HG03280 (cell line): ENCODE results near the gene CCDC201.
"Not testable (repeated sequence)": the region's sequence is repeated elsewhere in the genome, so short reads cannot be mapped to it uniquely, and the experiment has no call there.

ENCODE experiments used
- ATAC-seq: cut with Tn5 transposase; IDR thresholded peaks from one replicate; pipeline ENCODE4 v1.9.1; 2021; ENCODE audit warnings: mild to moderate bottlenecking, moderate library complexity; ENCODE audit not compliant: unreplicated experiment

Gene CCDC201

DNA sequence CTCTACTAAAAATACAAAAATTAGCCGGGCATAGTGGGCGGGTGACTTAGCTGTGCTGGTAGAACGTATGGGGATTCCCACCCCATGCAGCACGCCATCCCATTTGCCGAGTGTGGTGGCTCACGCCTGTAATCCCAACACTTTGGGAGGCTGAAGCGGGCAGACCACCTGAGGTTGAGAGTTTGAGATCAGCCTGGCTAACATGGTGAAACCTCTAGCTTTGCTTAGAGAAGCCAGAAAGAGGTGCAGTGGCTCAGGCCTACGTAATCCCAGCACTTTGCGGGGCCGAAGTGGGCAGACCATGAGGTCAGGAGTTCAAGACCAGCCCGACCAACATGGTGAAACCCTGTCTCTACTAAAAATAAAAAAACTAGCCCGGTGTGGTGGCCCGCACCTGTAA is 45.2 kb downstream of the CCDC201 start:
- not testable (repeated sequence) for ATAC-seq

DNA sequence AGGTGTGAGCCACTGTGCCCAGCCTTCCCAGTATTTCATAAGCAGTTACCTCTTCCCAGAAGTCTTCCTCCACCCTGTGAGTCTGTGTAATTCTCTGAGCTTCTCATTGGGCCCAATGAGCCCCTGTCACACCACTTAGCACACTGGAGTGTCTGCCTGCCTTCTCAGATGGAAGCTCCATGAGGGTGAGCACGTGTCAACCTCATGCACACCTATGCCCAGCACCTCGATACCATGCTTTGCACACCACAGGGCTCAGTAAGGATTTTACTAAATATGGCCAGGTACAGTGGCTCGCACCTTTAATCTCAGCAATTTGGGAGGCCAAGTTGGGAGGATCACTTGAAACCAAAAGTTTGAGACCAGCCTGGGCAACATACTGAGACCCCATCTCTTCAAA is 46.3 kb downstream of the CCDC201 start:
- not testable (repeated sequence) for ATAC-seq

DNA sequence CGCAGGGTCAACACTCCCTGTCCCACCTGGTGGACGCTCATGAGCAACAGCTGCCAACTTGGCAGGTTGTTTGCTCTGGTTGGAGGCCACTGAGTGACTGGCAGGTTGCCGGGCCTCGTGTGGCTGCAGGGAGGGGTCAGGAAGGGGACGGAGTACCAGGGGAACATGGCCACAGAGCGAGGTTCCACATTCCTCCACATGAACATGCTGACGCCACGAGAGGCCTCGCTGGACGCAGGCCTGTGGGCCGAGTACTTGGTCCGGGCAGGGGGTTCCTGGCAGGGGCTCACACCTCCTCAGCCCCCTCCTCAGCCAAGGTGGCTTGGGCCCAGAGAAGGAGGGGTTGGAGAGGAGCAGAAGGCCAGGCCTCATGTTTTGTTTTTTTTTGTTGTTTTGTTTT is 54.1 kb downstream of the CCDC201 start:
- not testable (repeated sequence) for ATAC-seq

DNA sequence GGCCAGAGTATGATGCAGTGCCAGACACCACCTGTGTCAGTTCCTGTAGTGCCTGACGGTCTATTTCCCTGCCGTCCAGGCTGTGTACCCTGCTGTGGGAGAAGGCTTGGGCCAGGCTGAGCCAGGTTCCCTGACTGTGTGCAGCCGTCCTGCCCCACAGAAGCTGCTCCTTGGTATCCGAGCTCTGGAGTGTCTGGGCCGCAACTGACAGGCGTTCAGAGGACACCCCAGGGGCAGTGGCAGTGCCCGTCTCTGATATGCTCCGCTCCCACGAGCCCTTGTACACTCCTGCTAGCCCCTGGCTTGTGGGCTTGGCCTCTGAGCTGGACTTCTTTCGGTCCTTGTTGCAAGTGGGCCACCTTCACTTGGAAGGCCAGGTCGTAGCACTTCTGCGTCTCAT is 55.0 kb downstream of the CCDC201 start:
- ATAC-seq = not testable (repeated sequence)

DNA sequence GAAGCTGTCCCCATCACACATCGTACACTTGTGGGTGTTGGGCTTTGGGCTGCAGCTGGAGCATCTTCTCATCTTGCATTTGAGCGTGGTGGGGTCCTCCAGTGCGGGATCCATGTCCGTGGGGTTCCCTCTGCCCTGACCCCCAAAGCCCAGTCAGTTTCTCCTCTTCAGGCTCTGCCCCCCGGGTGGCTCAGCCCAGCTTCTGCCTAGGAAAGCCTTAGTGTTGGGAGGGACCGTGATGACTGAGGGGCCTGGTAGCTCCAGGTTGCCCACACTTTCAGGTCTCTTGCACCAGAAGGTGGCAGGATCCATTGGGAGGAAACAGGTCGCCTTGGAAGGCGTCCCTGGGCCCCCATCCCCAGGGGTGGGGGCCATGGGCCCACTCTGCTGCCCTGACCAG is 55.9 kb downstream of the CCDC201 start:
- ATAC-seq = not testable (repeated sequence)

DNA sequence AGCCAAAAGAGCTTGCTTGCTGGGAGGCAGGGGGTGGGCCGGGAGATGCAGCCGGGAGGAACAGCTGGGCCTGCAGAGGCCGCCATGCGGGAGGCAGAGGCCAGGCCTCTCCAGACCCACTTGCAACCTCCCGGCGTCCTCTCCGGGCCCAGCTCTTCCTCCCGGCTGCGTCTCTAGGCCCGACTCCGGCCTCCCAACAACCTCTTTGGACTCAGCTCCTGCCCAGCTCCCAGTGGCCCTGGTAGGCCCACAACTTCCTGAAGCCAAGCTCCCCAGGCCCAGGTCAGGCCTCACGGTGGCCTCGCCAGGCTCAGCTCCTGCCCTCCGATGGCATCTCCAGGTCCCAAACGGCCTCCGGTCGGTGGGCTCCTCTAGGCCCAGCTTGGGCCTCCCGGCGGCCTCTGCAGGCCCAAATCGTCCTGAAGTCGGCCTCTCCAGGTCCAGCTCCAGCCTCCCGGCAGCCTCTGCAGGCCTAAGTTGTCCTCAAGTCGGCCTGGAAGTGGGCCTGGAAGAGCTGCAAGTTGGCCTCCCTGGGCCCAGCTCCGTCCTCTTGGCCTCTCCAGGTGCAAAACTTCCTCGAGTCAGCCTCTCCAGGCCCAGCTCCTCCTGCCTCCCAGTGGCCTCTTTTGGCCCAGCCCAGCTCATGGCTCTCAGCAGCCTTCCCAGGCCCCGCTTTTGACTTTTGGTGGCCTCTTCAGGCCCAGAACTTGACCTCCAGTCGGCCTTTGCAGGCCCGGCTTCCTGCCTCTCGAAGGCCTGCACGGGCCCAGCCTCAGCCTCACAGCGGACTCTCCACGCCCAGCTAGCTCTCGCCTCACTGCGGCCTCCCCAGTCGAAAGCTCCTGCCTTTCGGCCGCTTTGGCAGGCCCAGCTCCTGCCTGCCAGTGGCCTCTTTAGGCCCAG is 58.4 kb downstream of the CCDC201 start:
- ATAC-seq = not testable (repeated sequence)

DNA sequence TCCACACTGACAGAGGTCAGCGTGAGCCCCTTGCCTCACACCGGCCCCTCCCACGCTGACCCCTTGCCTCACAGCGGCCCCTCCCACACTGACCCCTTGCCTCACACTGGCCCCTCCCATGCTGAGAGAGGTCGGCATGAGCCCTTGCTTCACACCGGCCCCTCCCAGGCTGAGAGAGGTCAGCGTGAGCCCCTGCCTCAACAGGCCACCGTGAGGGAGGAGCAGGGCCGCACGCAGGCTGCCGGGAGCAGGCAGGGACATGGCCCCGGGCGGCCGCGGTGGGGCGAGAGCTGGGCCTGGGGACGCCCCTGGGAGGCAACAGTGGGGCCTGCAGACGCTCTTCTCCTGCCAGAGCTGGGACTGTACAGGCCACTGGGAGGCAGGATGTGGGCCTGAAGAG is 59.1 kb downstream of the CCDC201 start:
- ATAC-seq = not testable (repeated sequence)

DNA sequence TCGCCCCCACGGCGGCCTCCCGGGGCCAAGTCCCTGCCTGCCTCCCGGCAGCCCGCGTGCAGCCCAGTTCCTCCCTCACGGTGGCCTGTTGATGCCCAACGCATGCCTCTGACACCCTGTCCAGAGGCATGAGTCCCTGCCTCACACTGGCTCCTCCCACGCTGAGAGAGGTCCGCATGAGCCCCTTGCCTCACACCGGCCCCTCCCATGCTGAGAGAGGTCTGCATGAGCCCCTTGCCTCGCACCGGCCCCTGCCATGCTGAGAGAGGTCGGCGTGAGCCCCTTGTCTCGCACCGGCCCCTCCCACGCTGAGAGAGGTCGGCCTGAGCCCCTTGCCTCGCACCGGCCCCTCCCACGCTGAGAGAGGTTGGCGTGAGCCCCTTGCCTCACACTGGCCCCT is 59.9 kb downstream of the CCDC201 start:
- no peak for ATAC-seq

DNA sequence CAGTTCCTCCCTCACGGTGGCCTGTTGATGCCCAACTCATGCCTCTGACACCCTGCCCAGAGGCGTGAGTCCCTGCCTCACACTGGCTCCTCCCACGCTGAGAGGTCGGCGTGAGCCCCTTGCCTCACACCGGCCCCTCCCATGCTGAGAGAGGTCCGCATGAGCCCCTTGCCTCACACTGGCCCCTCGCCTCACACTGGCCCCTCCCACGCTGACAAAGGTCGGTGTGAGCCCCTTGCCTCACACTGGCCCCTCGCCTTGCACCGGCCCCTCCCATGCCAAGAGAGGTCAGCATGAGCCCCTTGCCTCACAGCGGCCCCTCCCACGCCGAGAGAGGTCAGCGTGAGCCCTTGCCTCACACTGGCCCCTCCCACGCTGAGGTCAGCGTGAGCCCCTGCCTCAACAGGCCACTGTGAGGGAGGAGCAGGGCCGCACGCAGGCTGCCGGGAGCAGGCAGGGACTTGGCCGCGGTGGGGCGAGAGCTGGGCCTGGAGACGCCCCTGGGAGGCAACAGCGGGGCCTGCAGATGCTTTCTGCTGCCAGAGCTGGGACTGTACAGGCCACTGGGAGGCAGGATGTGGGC is 61.1 kb downstream of the CCDC201 start:
- ATAC-seq = not testable (repeated sequence)

DNA sequence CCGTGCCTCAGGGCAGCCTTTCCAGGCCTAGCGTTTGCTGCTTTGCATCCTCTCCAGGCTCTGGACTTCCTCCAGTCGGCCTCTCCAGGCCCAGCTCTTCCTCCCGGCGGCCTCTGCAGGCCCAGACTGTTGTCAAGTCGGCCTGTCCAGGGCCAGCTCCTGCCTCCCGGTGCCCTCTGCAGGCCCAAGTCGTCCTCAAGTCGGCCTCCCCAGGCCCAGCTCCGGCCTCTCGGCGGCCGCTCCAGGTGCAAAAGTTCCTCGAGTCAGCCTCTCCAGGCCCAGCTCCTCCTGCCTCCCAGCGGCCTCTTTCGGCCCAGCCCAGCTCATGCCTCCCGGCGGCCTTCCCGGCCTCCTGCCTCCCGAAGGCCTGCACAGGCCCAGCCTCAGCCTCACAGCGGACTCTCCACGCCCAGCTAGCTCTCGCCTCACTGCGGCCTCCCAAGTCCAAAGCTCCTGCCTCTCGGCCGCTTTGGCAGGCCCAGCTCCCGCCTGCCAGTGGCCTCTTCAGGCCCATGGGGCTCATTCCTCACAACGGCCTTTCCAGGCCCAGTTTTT is 62.4 kb downstream of the CCDC201 start:
- ATAC-seq = not testable (repeated sequence)
